GM21360 (cell line): ENCODE measurements around the gene CCDC57.
"Not testable (repeated sequence)": the region's sequence is repeated elsewhere in the genome, so short reads cannot be mapped to it uniquely, and the experiment has no call there.

Experiments
- ATAC-seq: cut with Tn5 transposase; IDR thresholded peaks from one replicate; pipeline ENCODE4 v1.9.1; 2021; ENCODE audit warnings: mild to moderate bottlenecking, moderate library complexity; ENCODE audit not compliant: unreplicated experiment

Gene CCDC57

GRCh38 chr17:82179412-82179811 lies 33.2 kb downstream of the CCDC57 start:
- no peak for ATAC-seq

GRCh38 chr17:82178499-82179261 lies 34.0 kb downstream of the CCDC57 start:
- no peak for ATAC-seq

GRCh38 chr17:82177761-82178498 lies 34.7 kb downstream of the CCDC57 start:
- no peak for ATAC-seq

GRCh38 chr17:82177276-82177675 lies 35.4 kb downstream of the CCDC57 start:
- no peak for ATAC-seq

GRCh38 chr17:82175951-82176350 lies 36.7 kb downstream of the CCDC57 start:
- no peak for ATAC-seq

GRCh38 chr17:82175201-82175600 lies 37.4 kb downstream of the CCDC57 start:
- ATAC-seq: no peak

- not testable (repeated sequence) for ATAC-seq
Measured at GRCh38 chr17:82174042-82174857, 38.4 kb downstream of the CCDC57 start.

- no peak for ATAC-seq
Measured at GRCh38 chr17:82173351-82174041, 39.1 kb downstream of the CCDC57 start.

GRCh38 chr17:82172486-82173160 lies 40.0 kb downstream of the CCDC57 start:
- no peak for ATAC-seq

GRCh38 chr17:82171750-82172375 lies 40.8 kb downstream of the CCDC57 start:
- no peak for ATAC-seq

GRCh38 chr17:82170412-82170961 lies 42.2 kb downstream of the CCDC57 start:
- no peak for ATAC-seq

- ATAC-seq: no peak
Measured at GRCh38 chr17:82168568-82168967, 44.1 kb downstream of the CCDC57 start.

- no peak for ATAC-seq
Measured at GRCh38 chr17:82167028-82167427, 45.6 kb downstream of the CCDC57 start.

- no peak for ATAC-seq
Measured at GRCh38 chr17:82164853-82165252, 47.8 kb downstream of the CCDC57 start.

GRCh38 chr17:82161216-82161615 lies 51.4 kb downstream of the CCDC57 start:
- ATAC-seq: no peak

- ATAC-seq: no peak
Measured at GRCh38 chr17:82160075-82160474, 52.6 kb downstream of the CCDC57 start.

- ATAC-seq: no peak
Measured at GRCh38 chr17:82158825-82159224, 53.8 kb downstream of the CCDC57 start.

GRCh38 chr17:82157046-82158035 lies 55.3 kb downstream of the CCDC57 start:
- no peak for ATAC-seq
